ENCODE results near the gene TFB1M. TPM values are rescaled to one million over a fixed set of nuclear protein-coding genes. Genes with fewer than 3 reads are reported as not detected.
A peak's percentile ranks its signal among the peaks of the same experiment; 100 is the strongest.
"Not testable (repeated sequence)": the region's sequence is repeated elsewhere in the genome, so short reads cannot be mapped to it uniquely, and the experiment has no call there.

Gene TFB1M
- polyA plus RNA-seq, 10 donors, result 8.9 to 18.1 (median 13.3) TPM

DNA sequence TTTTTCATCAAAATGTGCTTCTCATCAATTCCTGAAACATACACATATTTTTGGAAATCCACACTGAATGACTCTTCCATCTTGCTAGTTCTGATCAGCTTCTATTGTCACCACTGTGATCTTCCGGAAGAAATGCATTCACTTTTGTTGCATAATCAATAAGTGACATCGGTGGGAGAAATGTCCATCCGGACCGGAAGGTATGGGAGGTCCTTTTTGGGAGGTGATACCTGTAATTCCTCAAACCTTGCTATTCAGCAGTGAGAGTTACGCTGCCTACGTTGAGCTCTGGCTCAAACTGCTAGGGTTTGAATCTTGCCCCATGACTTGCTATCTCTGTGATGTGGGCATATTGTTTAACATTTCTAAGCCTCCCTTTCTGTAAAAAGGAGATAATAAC lies 16.6 kb upstream of the TFB1M start:
- DNase-seq, result no peak

DNA sequence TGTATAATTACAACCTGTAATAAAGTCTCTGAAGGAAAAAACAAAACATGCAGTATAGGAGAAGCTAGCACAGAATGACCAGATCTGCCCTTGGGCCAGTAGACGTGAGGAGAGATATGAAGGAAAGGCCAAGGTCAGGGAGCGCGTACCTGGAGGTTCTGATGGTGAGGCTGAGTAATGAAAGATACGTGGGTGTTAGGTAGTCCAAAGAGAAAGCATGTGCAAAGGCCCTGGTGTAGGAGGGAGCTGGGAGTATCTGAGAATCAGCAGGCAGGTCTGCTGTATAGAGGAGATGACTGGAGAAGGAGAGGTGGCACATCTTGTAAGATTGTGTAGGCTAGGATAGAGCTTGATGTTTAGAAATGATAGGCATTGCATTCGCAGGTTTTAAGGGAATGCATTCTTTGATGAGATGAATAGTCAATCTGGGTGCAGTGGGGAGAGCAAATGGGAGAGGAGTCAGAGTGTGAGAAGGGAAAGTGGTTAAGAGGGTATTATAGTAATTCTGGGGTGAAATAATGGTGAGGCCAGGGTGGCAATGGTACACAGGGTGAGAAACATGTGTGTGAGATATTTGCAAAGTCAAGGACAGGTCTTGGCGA lies 15.9 kb upstream of the TFB1M start:
- DNase-seq, result no peak

DNA sequence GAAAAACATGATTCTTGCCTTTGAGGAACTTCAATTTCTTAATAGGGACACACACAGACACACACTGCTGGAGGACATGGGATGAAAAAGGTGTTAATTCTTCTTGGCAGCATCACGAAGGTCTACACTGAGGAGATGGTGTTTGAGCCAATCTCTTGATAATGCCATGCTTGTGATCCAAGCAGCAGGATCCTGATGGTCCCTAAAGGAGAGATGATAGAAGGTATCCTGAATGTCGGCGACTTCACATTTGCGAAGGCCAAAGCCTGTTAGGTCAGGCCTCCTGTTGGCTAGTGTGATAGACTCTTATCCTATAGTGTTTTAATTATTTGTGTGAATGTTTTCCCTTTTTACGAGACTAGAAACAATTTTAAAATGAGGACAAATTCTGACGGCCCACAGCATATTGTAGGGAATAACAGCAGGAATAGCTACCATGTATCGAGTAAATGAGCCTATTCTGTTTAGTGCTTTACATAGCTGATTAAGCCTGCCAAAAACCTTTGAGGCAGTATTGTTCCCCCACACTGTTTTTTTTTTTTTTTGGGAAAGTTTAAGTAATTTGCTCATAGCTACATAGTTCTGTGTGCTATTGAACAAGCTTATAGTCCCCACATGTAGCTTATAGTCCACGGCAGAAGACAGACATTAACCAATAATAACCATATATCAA lies 15.3 kb upstream of the TFB1M start:
- DNase-seq, result no peak

DNA sequence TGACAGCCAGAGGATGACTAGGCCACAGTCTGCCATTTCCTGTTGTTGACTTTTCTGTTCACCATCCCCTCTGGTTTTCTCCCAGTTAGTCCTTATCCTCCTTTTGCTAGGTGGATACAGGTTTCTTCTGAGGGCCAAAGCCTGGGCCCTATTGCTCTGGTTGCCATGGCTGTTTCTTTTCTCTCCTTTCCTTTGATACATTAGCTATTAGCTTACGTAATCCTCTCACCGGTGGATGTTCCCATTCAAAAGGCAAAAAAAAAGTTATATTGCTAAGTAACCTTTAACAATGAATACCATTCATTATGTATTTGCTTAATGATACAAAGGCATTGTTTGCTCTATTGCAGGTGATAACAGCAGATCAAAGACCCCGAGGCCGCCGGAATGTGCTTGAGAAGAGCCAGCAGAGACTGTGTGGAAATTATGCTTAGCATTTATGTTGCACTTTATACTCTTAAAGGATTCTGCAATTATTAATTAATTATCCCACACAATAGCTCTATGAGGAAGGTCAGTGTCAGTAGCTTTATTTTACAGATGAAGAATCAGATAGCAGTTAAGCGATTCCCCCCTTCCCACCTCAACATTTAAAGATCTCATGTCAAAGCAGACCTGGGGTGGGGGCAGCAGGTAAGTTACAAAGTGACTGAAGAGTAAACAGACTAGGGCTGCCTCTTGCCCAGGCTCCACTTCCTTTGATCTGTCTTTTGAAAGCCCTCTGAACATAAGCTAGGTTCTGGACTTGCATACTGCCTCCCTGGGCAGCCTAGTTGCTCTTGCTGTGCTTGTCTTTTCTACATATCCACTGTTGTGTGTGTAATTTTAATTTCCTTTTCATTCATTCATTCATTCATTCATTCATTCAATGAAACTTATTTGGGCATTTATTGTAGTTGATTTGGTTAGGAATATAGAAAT lies 14.5 kb upstream of the TFB1M start:
- no peak for DNase-seq

DNA sequence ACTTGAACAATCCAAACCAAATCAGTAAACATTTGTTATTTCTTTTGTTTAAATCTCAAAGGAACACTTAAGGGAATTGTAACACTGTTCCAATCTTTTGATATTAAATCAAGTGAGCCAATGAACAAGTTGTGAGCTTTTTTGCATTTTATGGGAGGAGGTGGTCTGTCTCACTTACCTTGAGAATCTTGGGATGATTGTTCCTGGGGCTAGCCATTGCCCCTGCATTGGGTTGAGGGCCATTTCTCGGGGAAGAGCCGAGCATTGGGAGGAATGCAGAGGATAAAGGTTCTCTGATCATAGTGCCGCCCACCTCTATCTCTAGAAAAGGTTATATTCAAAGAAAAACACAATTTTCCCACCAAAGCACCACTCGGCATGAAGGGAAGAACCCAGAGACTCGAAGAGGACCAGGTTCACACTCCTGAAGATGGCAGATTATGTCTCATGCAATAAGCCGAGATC lies 13.8 kb upstream of the TFB1M start:
- DNase-seq, result no peak

DNA sequence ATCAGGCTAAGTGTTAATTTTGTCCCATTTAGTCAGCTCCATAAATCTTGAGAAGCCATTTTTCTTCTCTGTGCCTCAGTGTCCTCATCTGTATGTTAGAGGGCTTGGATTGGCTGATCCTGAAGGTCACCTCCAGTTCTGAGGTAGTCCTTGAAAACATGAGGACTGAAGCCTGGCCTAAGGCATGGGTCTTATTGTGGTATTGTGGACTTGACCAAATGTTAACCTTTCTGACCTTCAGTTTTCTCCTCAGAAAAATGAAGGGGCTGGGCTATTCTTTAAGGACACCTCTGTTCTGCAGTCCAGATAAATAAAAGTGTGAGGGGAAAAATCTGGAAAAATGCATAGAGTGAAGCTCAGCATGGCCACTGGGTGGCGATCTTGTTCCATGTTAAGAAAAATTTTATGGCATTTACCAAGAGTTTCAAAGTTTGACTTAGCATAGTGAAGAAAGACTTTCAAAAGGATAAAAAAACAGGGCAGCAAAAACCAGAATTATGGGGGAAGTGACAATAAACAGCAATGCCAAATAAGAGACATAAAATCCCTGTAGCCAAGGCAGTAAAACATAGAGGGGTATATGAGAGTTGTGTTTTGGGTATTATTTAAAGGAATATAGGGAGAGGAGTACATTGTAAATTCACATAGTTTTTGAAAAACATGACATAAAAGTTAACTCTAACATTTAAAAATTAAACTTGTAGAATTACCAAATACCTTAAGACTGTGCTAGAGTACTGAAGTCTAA lies 13.2 kb upstream of the TFB1M start:
- DNase-seq, result peak; percentile 56 to 83 (median 81)

DNA sequence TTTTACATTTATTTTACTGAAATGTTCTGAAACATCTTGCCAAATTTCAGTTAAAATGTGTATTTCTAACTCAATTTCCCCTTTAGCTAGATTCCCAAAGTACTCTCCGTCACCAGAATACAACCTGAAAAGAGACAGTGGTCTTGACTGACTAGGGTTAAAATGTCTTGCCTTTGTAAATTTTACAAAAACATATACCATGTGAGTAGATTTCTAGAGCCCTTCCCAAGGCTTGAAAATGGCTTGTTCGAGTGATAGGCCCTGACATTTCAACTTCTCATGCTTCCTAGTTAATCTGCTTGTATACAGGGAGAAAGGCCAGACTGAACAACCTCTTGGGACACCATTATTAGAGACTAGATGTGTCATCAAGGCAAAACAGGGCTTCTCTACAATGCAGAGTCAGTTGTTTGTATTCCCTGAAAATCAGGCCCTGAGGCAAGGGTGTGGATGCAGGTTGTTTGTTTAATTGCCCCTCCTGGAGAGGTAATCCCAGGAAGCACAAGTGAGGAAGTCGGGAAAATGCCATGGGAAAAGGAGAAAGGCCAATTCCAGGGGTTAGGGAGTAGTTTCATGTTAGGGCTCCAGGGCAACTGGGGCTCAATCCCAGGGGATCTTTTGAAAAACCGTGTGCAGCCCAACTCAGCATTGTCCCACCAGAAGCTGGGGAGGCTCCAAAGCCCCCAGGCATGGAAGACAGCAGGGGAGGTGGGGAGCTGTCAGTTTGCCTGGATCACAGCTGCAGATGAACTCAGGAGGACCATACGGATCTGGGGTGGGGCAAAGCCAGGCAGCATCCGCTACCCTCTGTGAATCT lies 11.6 kb upstream of the TFB1M start:
- no peak for DNase-seq

DNA sequence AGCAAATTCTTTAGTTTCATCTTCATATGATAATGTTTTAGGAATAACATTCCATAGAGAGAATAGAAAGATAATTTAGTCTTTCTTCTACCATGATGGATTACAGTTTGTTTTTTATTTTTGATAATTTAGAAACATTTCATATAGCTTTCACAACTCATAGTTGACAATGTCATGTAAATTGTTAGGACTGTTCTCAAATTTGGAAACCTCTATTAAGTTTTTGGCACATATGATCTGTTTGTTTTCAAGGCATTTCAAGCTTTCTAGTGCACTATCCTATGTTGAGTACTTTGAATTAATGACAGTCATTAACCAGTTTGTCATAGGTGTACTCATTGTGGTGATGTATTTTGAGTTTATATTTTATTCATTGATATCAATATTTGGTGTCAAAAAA lies 10.7 kb upstream of the TFB1M start:
- DNase-seq, result no peak

DNA sequence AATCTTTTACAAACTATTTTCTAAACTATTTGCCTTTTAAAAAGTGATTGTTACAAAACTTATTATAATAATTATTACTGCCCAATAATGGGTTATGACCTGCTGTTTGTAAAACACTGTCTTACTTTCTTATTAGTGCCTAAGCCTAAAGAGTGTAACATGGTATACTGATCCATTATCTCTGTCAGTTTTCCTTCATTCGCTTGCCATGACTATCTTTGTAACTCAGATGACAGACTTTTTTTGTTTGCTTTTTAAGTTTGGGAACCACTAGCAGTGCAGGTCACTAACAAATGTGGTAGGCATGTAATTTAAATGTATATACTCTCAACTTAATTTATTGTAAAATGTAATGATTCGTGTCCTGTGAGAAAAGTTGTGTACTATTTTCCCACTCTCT lies 9.9 kb upstream of the TFB1M start:
- DNase-seq, result no peak

DNA sequence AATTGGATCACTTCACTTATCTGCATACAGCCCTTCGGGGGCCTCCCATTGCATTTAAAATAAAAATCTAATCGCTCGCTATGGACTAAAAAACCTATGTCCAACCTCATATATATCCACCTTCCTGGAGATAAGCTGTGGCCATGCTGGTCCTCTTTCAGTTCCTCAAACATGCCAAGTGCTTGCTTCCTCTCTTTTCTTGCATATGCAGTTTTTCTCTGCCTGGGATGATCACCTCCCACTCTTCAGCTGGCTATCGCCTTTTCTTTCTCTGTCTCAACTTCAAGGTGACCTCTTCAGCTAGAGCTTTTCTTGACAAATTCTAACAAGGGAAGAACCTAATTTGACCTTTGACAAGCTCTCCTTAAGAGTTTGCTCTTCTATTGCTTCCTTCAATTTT lies 5.6 kb upstream of the TFB1M start:
- peak in 1 of 3 donors; percentile 14 for DNase-seq

DNA sequence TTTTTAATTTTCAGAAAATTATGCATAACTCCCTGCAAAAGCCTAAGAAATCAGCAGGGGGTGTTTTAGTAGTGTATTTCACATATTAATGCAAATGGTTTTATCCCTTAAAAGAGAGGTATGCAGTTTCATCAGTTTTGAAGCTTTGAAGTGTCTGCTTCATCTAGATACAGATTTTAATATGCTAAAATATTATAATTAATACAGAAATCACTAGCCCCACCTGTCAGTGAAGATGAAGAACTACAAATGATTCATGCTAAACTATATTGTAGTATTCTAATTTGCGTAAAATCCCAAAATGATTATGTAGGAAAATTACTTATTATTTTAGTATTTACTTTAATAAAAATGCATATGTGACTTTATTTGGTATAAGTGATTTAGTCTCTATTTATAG lies 2.9 kb upstream of the TFB1M start:
- no peak for DNase-seq

DNA sequence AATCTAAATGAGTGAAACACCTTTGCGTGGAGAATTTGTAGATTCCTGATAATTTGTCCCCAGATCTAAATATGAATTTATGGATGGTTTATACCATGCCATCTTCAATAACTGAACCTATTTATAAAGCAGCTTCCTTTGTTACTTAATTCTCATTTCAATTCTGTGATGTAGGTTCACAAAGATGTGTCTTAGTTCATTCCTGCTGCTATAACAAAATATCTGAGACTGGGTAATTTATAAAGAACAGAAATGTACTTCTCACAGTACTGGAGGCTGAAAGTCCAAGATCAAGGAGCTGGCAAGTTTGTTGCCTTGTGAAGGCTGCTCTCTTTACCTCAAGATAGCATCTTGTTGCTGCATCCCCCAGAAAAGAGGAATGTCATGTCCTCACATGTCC lies 2.1 kb upstream of the TFB1M start:
- DNase-seq, result no peak

DNA sequence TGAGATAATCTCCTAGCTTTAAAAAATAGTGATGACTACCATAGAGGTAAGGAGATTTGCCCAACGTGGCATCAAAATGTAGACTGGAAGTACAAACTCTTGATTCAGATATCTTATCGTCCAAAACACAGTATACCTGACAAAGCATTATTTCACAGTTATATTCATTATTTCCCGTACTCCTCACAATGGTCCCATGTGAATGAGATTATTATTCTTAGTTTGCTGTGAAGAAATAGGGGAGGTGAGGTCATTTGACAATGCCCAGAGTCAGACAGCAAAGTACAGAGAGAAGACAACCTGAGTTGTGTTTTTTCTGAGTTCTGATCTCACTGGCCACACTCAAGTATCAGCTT lies 1.2 kb upstream of the TFB1M start:
- DNase-seq, result no peak

DNA sequence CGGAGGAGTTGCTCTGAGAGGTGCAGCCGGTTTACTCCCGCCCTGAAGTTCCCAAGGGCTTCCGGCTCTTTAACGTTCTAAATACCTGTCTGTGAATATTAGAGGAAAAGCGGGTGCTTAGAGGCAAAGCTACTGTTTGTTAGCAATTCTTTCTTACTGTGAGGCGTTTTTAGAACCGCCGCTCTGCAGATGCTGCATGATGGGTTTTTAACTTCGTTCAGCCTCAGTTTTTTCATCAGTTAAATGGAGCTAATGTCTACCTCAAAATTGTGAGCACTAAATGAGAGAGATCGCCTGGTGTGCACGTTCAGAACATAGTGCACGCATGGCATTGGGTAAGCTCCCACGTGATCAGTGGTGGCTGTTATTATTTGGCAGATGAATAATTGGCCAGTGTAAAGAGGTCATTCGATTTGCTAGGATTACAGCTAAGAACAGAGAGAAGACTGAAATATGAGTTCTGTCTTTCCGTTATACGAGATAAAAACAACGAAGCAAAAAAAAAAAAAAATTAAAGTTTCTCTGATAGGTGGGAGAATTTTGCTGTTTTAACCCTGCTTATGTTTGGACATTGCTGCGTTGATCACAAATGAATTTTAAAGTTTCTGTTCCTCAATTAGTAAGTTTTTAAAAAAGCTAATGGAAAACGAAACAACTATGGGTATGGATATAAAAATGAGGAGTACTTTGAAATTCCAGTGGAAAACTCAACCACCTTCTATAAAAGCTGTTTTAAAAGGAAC lies 660 bp upstream of the TFB1M start:
- peak in 1 of 3 donors; percentile 77 for DNase-seq

DNA sequence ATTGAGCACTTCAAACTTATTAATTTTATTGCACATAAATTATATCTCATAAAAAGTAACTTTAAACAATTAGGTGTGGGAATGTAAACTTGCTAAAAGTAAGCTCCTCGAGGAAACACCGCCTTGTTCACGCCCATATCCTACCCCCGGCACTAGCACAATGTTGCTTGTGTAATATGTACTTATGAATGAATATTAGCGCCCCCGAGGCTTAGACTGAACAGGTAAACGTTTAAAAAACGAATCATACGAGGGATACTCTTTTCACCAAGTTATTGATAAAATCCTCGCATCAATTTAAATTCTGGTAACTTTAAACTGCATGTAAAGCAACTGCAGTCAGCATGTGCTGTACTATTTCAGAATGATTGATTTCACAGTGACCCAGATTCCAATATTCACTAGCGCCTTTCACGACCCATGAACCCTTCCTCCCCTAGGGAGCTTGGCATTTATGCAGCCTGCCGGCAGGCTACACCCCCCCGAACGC lies 637 bp downstream of the TFB1M start:
- no peak for DNase-seq

DNA sequence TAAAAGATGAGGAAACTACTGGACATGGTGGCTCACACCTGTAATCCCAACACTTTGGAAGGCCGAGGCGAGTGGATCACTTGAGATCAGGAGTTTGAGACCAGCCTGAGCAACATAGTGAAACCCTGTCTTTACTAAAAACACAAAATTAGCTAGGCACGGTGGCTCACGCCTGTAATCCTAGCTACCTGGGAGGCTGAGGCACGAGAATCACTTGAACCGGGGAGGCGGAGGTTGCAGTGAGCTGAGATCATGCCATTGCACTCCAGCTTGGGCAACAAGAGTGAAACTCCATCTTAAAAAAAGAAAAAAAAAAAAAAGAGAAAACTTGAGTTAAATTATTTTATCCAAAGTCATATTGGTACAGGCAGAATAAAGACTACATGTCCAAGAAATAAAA lies 1.3 kb downstream of the TFB1M start:
- not testable (repeated sequence) for DNase-seq

DNA sequence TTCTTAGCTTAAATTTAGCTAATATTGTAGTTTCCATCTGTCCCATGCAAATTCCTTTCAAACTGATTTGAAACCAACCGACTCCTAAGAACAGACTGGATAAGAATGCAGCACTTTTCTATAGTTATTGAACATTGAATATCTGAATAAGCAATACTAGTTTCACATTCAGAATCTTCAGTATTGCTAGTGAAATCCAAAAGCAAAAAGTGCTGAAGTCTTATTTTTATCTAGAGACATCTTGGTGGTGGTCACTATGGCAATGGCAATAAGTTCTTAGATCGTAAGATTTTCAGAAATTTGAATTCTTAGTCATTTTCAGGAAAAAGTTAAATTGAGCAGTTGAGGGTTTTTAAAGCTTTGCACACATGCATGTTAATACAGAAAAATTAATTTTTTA lies 2.7 kb downstream of the TFB1M start:
- no peak for DNase-seq

DNA sequence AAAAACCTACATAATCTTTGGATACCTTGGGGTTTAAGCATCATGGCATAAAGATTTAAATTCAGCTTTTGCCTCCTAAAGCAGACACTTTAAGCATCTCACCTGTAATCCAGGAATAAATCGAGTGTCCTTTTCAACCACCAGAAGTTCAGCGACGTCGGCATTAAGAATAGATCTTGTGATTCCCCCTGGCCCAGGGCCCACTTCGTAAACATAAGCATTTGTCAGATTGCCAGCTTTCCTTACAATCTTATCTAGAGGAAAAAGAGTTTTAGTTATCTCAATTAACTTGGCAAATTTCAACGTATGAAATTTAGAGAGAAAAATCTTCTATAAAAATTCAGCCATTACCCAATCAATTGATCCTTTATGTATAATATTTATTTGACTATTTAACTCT lies 3.2 kb downstream of the TFB1M start:
- no peak for DNase-seq

DNA sequence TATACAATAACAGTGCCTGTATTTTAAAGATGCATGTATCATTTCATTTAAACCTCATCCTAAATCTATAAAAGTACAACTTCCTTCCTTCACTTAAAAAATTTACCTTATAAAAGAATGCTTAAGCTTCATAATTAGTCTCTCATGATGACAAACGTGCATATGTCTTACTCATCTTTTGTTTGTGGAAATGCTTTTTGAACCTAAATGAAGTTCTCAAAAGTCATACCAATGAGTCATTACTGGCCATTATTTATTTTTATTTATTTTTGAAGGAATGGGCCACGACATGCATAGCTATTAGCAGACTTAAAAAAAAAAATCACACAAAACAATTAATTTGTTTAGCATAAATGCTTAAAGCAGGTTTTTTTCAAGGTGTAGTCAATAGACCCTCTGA lies 3.7 kb downstream of the TFB1M start:
- no peak for DNase-seq

DNA sequence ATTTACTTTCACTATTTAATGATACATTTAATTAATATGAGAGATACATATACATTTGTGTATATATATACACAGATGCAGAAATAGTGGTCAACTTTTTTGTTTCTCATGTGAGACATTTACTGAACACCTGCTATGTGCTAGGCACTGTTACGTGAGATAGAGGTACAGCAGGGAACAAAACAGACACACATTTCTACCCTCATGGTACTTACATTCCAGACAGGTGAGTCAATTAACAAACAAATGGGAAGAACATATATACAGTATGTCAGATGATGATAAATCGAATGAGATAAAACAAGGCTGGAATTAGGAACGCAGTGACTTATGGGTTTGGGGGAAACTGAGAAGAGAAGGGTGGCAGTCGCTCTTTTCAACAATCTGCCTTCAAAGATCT lies 5.1 kb downstream of the TFB1M start:
- no peak for DNase-seq

Measured in muscle of back (tissue), 11 donors.